ENCODE measurements around the gene EYS.
"Not testable (repeated sequence)": the region's sequence is repeated elsewhere in the genome, so short reads cannot be mapped to it uniquely, and the experiment has no call there.

EYS gene

DNA sequence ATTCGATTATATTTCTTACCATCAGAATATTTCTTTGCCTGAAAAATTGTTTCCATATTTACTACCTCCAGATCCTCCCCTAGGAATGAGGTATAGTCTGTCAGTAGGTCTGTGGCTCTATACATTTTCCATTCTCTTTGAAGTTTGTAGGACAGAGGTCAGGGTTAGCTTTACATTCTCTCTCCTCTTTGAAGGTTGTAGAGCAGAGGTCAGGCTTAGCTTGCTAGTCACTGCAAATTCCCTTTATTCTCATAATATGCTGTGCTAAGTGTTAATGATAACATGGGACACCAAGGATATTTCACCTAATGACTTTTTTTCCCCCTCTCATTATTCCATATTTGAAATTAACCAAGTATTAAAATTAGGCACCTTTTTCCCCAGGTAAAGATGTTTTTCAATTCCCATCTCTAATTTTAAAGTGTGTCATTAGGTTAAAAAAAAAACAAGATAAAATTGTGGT, 1660.2 kb downstream of the EYS start:
- no peak for DNase-seq (ENCODE audit: low read depth in 2 of 2)

GRCh38 chr6:64041373-64041772, 1665.7 kb downstream of the EYS start:
- DNase-seq (ENCODE audit: low read depth in 2 of 2), result no peak

DNA sequence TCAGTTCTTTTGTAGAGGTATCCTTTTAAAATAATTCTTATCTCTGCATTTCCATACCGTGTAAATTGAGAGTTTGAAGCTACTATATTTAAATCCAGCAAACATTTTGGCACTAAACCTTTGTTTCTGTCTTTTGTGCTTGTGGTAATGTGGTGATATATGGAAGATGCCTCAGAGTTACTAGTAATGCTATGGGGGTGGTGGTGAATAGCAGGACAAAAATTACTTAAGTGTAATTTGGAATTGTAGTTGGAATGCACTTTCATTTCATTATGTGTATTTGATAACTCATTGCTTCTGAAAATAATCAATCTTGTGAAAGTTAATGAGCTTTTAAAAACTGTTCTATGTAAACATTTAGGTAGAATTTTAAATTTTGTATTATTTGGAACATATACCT, 1666.9 kb downstream of the EYS start:
- no peak for DNase-seq (ENCODE audit: low read depth in 2 of 2)

DNA sequence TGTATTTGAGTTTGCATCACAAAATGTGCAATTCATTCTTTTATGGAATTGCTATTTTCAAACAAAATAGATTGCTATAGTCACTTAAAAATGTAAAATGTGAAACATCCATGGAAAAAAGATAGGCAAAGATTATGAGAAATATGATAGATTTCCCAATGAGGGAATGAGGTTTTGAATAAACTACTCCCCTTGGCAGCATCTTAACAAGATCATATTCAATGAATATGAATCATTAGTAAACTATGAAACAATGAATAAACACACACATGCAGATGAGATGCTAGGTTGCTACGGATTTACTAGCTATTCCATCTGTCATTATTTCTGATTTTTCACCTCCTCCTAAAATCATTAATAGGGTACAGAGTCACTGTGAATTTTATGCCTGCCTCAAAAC, 1669.6 kb downstream of the EYS start:
- DNase-seq (ENCODE audit: low read depth in 2 of 2), result no peak

GRCh38 chr6:64034910-64035655, 1671.9 kb downstream of the EYS start:
- DNase-seq (ENCODE audit: low read depth in 2 of 2), result no peak

GRCh38 chr6:64034291-64034690, 1672.7 kb downstream of the EYS start:
- DNase-seq (ENCODE audit: low read depth in 2 of 2), result no peak

DNA sequence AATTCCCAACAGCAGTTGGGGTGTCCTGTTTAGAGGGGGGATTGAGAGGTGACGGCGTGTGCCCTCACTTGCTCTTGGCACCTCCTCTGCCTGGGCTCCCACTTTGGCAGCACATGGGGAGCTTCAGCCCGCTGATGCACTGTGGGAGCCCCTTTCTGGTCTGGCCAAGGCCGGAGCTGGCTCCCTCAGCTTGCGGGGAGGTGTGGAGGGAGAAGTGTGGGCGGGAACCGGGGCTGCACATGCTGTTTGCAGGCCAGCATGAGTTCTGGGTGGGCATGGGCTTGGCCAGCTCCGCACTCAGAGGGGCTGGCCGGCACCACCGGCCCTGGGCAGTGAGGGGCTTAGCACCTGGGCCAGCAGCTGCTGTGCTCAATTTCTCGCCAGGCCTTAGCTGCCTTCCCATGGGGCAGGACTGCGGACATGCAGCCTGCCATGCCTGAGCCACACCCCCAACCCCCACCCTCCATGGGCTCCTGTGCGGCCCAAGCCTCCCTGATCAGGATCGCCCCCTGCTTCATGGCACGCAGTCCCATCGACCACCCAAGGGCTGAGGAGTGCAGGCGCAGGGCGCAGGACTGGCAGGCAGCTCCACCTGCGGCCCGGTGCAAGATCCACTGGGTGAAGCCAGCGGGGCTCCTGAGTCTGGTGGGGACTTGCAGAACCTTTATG, 1675.9 kb downstream of the EYS start:
- not testable (repeated sequence) for DNase-seq (ENCODE audit: low read depth in 2 of 2)

GRCh38 chr6:64023693-64024092, 1683.3 kb downstream of the EYS start:
- DNase-seq (ENCODE audit: low read depth in 2 of 2), result no peak

- no peak for DNase-seq (ENCODE audit: low read depth in 2 of 2)
Measured at GRCh38 chr6:64014595-64014994, 1692.4 kb downstream of the EYS start.

DNA sequence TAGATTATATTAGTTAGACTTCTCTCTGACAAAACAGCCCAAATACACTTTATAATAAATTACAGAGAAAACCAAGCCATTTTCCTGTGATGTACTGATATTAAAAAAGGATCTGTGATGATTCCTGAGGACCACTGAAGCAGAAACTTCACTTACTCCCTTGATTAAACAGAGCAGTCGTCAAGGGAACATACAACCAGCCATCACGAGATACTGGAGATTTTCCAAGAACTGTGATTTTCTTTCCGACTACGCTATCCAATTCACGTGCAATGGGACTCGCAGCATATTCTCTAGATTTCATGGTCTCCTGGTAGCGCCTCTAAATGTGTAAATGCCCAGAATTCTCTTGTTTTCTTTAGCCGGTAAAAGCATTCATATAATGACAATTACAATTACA, 1694.0 kb downstream of the EYS start:
- no peak for DNase-seq (ENCODE audit: low read depth in 2 of 2)

DNA sequence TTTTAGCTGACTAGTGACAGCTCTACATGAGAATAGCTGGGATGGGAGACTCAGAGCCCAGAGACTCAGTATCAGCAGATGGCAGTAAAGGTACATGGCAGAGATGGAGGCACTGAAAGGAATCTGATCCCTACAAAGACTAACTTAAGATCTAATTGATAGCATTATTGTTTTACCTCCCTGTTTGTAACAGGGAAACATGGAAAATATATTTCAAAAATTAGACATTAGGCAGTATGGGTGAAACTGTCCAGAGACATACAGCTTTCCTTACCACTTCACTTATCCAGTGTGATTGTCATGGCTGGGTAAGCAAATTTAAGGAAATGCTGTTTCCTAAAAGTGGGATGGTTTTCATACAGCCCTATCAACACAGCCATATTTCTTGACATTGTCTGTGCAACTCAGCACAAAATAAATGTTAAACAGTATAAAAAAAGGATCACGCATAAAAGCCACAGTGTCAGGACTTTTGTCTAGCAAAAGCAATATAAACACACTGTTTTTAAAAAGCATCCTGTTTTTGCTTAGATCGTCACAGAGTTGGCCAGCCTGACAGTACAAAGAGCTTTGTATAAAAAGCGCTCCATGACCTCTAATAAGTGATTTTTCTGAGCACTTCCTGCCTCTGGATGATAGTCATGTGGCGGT, 1694.5 kb downstream of the EYS start:
- DNase-seq (ENCODE audit: low read depth in 2 of 2), result no peak

- DNase-seq (ENCODE audit: low read depth in 2 of 2), result no peak
Measured at GRCh38 chr6:64010666-64011065, 1696.4 kb downstream of the EYS start.

DNA sequence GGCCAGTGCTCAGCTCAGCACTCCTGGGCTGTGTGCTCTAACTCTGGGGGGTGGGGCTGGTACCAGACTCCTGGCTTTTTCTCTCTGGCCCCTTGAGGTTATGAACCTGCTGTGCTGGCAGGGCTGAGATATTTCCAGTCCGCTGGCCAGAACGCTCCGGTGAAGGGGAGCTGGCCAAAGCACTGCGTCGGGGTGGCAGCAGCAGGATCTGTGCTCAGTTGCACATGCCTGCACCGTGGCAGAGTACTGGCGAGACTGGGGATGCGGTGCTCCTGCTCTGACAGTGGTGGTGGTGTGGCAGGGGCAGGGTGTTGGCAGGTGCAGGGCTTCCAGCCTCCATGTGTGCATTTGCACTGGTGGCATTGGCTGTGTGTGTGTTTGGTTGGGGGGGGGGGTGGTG, 1697.0 kb downstream of the EYS start:
- no peak for DNase-seq (ENCODE audit: low read depth in 2 of 2)

- no peak for DNase-seq (ENCODE audit: low read depth in 2 of 2)
Measured at GRCh38 chr6:64006246-64006645, 1700.8 kb downstream of the EYS start.

GRCh38 chr6:64000818-64001491, 1706.1 kb downstream of the EYS start:
- no peak for DNase-seq (ENCODE audit: low read depth in 2 of 2)

GRCh38 chr6:63999613-64000012, 1707.4 kb downstream of the EYS start:
- no peak for DNase-seq (ENCODE audit: low read depth in 2 of 2)

- DNase-seq (ENCODE audit: low read depth in 2 of 2), result no peak
Measured at GRCh38 chr6:63998991-63999390, 1708.0 kb downstream of the EYS start.

DNA sequence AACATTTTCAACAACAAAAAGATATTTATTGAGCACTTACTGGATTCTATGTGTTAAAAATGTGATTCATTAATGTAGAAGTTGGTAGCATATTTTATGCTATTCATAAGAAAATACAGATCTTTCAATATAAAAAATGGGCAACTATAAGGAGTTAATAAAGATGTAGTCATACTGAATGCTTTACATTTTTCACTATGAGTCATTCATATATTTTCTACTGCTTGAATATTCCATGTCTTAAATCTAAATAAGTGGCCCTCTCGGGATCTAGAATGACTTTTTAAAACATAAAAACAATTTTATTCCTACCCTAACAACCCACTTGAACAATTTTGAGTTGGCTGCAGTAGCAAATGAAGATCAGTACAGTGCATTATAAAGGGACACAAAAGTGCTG, 1709.3 kb downstream of the EYS start:
- no peak for DNase-seq (ENCODE audit: low read depth in 2 of 2)

- DNase-seq (ENCODE audit: low read depth in 2 of 2), result no peak
Measured at GRCh38 chr6:63997221-63997620, 1709.8 kb downstream of the EYS start.

GRCh38 chr6:63985223-63985622, 1721.8 kb downstream of the EYS start:
- no peak for DNase-seq (ENCODE audit: low read depth in 2 of 2)

- no peak for DNase-seq (ENCODE audit: low read depth in 2 of 2)
Measured at GRCh38 chr6:63975699-63976098, 1731.3 kb downstream of the EYS start.

GRCh38 chr6:63968650-63969049, 1738.4 kb downstream of the EYS start:
- no peak for DNase-seq (ENCODE audit: low read depth in 2 of 2)
